Lung (tissue), 12 donors: ENCODE data around the gene GOSR2. TPM values are rescaled to one million over a fixed set of nuclear protein-coding genes. Genes with fewer than 3 reads are reported as not detected.

Source experiments
- ATAC-seq: fragments of 200-7000 bp; cut with Tn5 transposase; one replicate; pipeline ENCODE4 v1.9.1; 2020; ENCODE audit warnings: moderate number of reproducible peaks; ENCODE audit not compliant: insufficient read depth, low FRiP score
- DNase-seq, 3 donors: peaks; one replicate each; pipeline ENCODE4 v3.0.0-alpha.2; 2013 to 2017
- H3K27ac ChIP-seq, 2 donors: one replicate each; pipeline ENCODE4 v1.5.1; 2013; ENCODE audit warnings: mild to moderate bottlenecking in 2 of 2, moderate library complexity in 2 of 2, control low read depth in 1 of 2, inconsistent platforms in 1 of 2, low read depth in 1 of 2, low read length in 1 of 2
- H3K27me3 ChIP-seq, 3 donors: one replicate each; pipeline ENCODE4 v1.5.1; 2013; ENCODE audit warnings: low read length in 2 of 3; ENCODE audit not compliant: control insufficient read depth in 3 of 3, insufficient read depth in 3 of 3
- H3K36me3 ChIP-seq, 4 donors: one replicate each; pipeline ENCODE4 v1.5.1; 2013; ENCODE audit warnings: low read length in 4 of 4, mild to moderate bottlenecking in 1 of 4, moderate library complexity in 1 of 4; ENCODE audit not compliant: control insufficient read depth in 4 of 4, insufficient read depth in 4 of 4
- H3K4me1 ChIP-seq, 5 donors: one replicate each; pipeline ENCODE4 v1.5.1; 2013; ENCODE audit warnings: low read length in 5 of 5, mild to moderate bottlenecking in 2 of 5, moderate library complexity in 1 of 5; ENCODE audit not compliant: control insufficient read depth in 5 of 5, insufficient read depth in 5 of 5
- H3K4me3 ChIP-seq: one replicate; pipeline ENCODE4 v1.5.1; 2013; ENCODE audit warnings: mild to moderate bottlenecking, control low read depth, moderate library complexity
- H3K9ac ChIP-seq, 2 donors: one replicate each; pipeline ENCODE4 v1.5.1; 2013; ENCODE audit warnings: low read length in 2 of 2, control low read depth in 1 of 2; ENCODE audit not compliant: insufficient read depth in 1 of 2
- H3K9me3 ChIP-seq, 4 donors: one replicate each; pipeline ENCODE4 v1.5.1; 2013; ENCODE audit warnings: low read length in 3 of 4, mild to moderate bottlenecking in 1 of 4, moderate library complexity in 1 of 4; ENCODE audit not compliant: control insufficient read depth in 4 of 4, insufficient read depth in 3 of 4
- CTCF ChIP-seq: IDR thresholded peaks from 2 replicates; pipeline ENCODE4 v1.5.1; 2012; ENCODE audit warnings: mild to moderate bottlenecking; ENCODE audit errors: control extremely low read depth, extremely low read depth
- WGBS, 2 donors: extraction: QIAGEN DNeasy Blood & Tissue Kit; methylation state at CpG; one replicate each; pipeline ENCODE4 v1.1.7; 2013; 5-methylcytosine and 5-hydroxymethylcytosine counted together
- polyA plus RNA-seq, 2 donors: library from polyadenylated mRNA; stranded (reverse); fragments of 200-250 nt; gene quantifications; one replicate each; pipeline ENCODE4 v1.2.1, GENCODE V29; 2013
- total RNA-seq, 2 donors: library from RNA; depleted of rRNA in 1 of 2; stranded (reverse); fragments of >200 nt in 1 of 2; gene quantifications; one replicate each; pipeline ENCODE4 v1.2.1, GENCODE V29; 2014 to 2021
- donor health status: control.
- donor health status: control.
- donor health status: Bipolar disorder and iron deficiency.
- donor health status: healthy.
- donor health status: DM: yes; HTN: yes; CAD: no.

GOSR2 gene
- total and polyA plus RNA-seq, 4 donors = 22.4 to 52.9 (median 42.0) TPM

GRCh38 chr17:46883871-46884520 is 39.0 kb upstream of the GOSR2 start:
- no peak for ATAC-seq
- H3K27ac ChIP-seq = no peak overlapping the region
- WGBS, 2 donors = 58 to 79% methylated on average over 19 of the region's 19 CpGs
- no peak overlapping the region for H3K9ac ChIP-seq
- no peaks in the 10 kb centered on the region for H3K36me3 ChIP-seq
- peak in 1 of 3 donors; percentile 15 for DNase-seq
- H3K4me1 ChIP-seq = peaks cover 0 to 14% (median 2%) of the 10 kb centered on the region in 5 donors
- no peak overlapping the region for H3K4me3 ChIP-seq
- no peaks in the 10 kb centered on the region for H3K9me3 ChIP-seq
- peaks cover 0 to 2% (median 0%) of the 10 kb centered on the region in 3 donors for H3K27me3 ChIP-seq
- TF ChIP-seq CTCF = no peak

GRCh38 chr17:46884552-46884951 is 38.4 kb upstream of the GOSR2 start:
- WGBS, 2 donors = 82 to 87% methylated on average over 7 of the region's 7 CpGs
- no peak overlapping the region for H3K4me3 ChIP-seq
- H3K27ac ChIP-seq = no peak overlapping the region
- H3K27me3 ChIP-seq = peaks cover 0 to 4% (median 0%) of the 10 kb centered on the region in 3 donors
- no peak for DNase-seq
- TF ChIP-seq CTCF = no peak
- no peaks in the 10 kb centered on the region for H3K36me3 ChIP-seq
- peaks cover 0 to 18% (median 2%) of the 10 kb centered on the region in 5 donors for H3K4me1 ChIP-seq
- ATAC-seq = no peak
- no peaks in the 10 kb centered on the region for H3K9me3 ChIP-seq
- H3K9ac ChIP-seq = no peak overlapping the region

- ATAC-seq (no peak), DNase-seq (peak; percentile 88 to 93 (median 89))
- Histone ChIP-seq H3K4me1 (peaks cover 0 to 21% (median 2%) of the 10 kb centered on the region in 5 donors), H3K4me3 (no peak overlapping the region), H3K36me3 (no peaks in the 10 kb centered on the region), H3K9ac (no peak overlapping the region), H3K27ac (no peak overlapping the region), H3K9me3 (no peaks in the 10 kb centered on the region), H3K27me3 (peaks cover 0 to 4% (median 0%) of the 10 kb centered on the region in 3 donors)
- 77 to 87% methylated on average over 10 of the region's 10 CpGs for WGBS, 2 donors
- no peak for TF ChIP-seq CTCF
Measured at GRCh38 chr17:46885415-46886309, 37.3 kb upstream of the GOSR2 start.
